HG03175 (cell line): ENCODE results near the gene TRIM13.

Source experiments
- ATAC-seq: cut with Tn5 transposase; IDR thresholded peaks from one replicate; pipeline ENCODE4 v1.9.1; 2021; ENCODE audit warnings: mild to moderate bottlenecking, moderate library complexity; ENCODE audit not compliant: unreplicated experiment

The TRIM13 gene

DNA sequence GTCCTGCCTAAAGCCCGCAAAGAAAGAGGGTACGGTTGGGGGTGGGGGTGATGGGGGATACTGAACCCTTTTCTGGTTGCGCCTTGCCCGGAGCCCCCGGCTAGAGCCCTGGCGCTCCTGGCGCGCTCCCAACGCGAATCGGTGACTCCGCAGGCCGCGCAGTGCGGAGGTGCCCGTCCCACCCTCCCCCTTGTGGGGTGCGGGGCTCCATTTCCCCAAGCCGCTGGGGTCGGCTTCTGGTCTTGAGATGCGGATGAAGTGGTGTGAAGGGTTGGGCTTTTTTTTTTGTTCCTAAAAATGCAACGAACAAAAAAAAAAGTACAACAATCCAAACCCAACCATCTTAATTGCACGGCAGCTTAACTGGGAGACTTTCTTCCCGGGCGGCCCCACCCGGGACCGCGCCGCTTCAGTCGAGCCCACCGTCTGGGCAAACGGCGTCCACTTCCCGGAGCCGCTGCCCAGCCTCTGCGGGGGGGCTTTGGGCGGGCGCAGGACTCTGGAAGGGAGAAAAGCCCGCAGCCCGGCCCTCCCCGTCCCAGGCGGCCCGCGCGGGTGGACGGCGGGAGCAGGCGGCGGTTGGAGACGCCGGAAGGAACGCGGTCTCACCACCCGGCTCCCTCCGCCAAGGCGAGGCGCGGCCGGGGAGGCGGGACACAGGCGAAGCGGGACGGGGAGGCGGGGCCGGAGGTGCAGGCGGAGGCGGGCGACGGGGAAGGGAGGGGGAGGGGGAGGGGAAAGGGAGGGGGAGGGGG lies 504 bp upstream of the TRIM13 start:
- ATAC-seq: peak; percentile 45

DNA sequence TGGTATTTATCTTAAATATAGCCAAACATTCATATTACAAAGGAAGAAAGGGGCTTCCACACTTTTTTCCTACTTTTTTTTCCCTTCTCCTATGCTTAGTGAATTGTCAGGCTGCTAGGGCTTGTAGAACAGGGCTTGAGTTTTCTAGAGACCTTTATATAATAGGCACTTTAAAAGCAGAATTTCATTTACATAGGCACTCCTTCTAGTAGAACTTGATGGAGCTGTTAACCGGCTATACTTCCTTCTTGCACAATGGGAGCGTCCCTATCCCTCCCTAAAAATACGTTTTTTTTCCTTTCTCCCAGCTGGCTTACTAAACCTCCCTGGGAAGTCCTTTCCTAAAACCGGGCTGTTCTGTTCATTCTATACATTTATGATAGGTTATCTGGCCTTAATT lies 1.1 kb downstream of the TRIM13 start:
- ATAC-seq: no peak

DNA sequence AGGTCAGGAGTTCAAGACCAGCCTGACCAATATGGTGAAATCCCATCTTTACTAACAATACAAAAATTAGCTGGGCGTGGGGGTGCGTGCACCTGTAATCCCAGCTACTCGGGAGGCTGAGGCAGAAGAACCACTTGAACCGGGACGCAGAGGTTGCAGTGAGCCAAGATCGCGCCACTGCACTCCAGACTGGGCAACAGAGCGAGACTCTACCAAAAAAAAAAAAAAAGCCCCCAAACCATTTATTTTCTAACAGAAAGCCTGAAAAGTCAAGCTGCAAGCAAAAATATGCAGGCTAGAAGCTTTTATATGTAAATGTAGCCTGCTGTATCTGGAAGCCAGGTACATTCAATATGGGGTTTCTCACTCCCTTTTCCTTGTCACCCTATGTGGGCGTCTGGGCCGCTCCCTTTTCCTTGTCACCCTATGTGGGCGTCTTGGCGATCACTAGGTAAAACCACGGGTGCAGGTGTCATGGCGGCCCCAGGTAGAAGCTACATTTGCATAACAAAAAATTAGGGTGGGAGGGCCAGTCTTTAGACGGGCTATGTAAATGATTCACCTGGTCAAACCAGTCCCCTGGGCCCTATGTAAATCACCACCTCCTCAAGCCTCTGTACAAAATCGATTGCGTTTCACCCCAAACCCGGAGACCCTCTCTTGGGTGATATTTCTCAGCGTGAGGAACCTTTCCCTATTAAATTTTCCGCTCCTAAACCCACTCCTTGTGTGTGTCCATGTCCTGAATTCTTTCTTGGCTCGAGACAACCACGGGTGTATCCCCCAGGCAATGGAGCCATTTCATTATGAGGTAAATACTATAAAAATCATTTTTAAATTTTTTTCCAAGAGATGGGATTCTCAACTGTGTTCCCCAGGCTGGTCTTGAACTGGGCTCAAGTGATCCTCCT lies 2.1 kb downstream of the TRIM13 start:
- ATAC-seq: no peak

DNA sequence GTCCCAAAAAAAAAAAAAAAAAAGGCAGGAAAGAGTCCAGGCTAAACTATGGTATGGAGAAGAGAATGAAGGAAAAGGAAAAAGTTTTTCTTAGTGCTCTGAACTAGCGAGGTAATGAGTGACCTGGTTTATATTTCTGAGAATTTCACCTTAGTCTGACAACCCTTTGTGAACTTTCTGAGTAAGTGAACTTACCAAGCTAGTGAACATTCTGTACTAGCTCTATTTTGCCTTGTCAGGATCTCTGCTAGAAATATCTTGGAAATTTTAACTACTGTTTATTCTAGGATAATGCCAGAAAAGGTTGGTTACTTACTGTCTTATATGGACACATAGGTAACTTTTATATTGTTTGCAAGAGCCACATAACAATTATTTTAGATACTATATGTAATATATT lies 4.4 kb downstream of the TRIM13 start:
- no peak for ATAC-seq

DNA sequence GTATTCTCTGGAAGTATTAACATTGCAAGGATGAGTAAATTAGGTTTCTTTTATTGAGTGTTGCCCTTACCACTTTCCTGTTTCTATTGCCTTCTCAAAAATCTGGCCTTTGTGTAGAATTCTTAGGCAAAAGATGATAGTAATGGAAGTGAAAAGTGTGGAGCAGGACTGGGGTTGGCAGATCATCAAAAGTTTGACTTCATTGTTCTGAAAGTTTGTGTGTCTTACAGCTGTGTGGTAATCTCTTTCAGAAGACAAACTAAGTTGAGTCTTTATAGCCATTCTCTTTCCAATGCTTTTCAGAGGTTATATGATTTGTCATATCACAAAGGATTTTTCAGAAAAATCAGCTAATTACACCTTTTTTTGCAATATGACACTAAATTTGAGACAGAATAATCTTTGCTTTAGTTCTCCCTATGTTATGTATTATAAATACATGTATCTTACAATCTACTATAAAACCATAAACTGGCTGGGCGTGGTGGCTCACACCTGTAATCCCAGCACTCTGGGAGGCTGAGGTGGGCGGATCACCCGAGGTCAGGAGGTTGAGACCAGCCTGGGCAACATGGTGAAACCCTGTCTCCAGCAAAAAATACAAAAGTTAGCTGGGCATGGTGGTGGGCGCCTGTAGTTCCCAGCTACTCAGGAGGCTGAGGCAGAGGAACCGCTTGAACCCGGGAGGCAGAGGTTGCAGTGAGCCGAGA lies 9.7 kb downstream of the TRIM13 start:
- ATAC-seq: no peak

DNA sequence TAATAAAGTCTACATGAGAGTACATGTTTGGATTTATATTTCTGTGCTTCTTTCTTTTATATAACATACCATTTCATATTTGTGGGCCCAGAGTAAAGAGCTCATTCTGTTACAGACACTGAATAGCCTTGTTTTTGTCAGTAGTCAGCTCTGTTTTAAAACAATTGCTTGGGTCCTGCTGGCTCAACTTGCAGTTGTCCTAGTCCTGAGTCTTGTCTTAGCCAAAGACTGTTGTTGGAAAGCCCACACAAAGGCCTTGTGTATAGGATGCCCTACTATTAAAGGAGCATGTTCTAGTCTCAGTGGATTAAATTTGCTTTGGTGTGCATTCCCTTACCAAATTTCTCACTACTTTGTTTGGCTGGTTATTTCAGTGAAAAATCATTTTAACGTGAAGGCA lies 14.6 kb downstream of the TRIM13 start:
- ATAC-seq: no peak

DNA sequence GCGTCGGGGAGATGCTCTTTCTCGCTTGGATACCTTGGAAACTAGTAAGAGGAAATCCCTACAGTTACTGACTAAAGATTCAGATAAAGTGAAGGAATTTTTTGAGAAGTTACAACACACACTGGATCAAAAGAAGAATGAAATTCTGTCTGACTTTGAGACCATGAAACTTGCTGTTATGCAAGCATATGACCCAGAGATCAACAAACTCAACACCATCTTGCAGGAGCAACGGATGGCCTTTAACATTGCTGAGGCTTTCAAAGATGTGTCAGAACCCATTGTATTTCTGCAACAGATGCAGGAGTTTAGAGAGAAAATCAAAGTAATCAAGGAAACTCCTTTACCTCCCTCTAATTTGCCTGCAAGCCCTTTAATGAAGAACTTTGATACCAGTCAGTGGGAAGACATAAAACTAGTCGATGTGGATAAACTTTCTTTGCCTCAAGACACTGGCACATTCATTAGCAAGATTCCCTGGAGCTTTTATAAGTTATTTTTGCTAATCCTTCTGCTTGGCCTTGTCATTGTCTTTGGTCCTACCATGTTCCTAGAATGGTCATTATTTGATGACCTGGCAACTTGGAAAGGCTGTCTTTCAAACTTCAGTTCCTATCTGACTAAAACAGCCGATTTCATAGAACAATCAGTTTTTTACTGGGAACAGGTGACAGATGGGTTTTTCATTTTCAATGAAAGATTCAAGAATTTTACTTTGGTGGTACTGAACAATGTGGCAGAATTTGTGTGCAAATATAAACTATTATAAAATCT lies 15.7 kb downstream of the TRIM13 start:
- no peak for ATAC-seq

DNA sequence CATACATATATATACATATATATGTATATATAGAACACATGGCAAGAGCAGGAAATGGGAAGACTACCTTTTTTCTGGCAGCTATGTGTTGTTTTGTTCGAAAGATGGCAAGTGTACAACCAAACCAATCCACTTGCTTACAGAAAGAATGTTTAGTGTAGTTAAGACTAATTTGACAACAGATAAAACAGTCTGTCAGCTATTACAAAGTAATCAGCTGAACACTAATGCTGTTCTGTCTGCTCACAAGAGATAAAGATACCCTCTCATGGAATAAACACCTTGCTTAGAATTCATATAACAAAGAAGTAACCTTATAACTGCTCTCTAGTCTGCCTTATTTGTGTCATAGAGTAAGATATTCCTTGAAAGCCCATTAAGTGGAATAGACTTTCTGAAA lies 17.5 kb downstream of the TRIM13 start:
- no peak for ATAC-seq

DNA sequence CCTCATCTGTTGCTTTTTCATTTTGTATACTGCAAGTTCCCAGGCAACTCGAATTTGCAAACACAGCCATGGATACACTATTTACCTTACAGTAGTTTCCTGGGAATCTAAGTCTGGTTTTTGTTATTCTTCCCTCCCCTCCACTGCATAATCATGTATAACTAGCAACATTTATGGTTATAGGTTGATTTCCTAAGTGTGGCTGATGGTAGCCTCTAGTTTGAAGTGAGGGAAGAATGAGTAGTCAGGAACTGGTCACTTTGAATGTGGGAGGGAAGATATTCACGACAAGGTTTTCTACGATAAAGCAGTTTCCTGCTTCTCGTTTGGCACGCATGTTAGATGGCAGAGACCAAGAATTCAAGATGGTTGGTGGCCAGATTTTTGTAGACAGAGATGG lies 18.4 kb downstream of the TRIM13 start, which contains the start of gene KCNRG:
TSS of gene KCNRG (plus strand) at position 187 of the 400 bp plus-strand sequence. CDS start at position 237, 50 bp downstream.
- ATAC-seq: no peak

DNA sequence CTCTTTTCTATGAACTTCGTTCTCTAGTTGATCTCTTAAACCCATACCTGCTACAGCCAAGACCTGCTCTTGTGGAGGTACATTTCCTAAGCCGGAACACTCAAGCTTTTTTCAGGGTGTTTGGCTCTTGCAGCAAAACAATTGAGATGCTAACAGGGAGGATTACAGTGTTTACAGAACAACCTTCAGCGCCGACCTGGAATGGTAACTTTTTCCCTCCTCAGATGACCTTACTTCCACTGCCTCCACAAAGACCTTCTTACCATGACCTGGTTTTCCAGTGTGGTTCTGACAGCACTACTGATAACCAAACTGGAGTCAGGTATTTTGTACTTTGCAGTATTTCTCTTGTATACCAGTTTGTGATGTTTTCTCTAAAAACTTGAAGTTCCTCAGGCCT lies 18.9 kb downstream of the TRIM13 start:
- ATAC-seq: no peak

DNA sequence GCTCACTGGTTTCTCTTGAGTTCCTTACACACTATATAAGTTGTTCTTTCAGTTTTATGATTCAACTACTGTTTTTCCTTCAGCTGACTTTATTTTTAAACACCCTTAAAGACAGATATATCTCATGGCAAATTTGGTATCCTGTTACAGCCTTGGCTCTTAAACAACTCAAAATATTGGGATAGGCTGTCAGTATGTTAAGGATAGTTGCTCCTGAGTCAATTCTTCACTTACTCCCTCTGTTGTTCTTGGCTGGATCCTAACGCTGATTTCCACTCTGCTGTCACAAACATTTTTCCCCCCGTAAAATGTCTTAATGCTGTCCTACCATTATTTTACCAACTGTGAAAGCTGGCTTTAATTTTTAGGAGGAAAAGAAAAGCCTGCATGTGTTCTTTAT lies 19.6 kb downstream of the TRIM13 start:
- ATAC-seq: no peak

DNA sequence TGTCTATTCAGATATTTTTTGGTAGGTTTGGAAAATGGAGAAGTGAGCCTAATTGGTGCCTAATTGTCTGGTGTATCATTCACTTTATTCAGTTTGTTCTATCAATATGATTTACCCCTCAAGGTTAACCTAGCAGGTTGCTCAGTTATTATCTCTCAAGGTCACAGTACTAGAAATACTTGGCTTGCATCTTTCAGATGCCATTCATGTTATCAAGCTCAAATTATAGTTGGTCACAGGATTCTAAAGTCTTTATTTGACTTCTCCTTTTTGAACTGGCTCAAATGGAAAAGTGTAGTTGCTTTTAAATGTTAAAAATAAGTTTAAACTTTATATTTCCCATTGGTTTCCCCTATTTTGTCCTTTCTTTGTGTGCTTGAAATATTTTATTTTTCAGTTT lies 21.0 kb downstream of the TRIM13 start:
- ATAC-seq: no peak

DNA sequence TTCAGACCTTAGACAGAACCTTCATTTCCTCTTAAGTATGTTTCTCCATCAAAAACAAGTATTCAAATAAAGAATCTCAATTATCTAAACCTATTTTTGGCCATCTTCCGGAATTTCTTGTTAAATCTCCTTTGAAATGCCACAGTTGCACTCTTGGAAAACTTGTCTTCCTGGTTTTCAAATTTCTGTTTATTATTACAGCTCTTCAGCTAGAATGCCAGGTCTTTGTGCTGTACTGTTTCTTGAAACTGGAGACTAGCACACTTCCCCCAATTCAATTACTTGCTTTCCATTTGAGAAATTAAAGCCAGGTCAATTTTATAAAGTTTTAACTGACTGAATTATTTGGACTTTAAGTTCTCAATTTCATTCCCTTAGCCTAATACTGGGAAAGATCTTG lies 28.6 kb downstream of the TRIM13 start:
- ATAC-seq: no peak

DNA sequence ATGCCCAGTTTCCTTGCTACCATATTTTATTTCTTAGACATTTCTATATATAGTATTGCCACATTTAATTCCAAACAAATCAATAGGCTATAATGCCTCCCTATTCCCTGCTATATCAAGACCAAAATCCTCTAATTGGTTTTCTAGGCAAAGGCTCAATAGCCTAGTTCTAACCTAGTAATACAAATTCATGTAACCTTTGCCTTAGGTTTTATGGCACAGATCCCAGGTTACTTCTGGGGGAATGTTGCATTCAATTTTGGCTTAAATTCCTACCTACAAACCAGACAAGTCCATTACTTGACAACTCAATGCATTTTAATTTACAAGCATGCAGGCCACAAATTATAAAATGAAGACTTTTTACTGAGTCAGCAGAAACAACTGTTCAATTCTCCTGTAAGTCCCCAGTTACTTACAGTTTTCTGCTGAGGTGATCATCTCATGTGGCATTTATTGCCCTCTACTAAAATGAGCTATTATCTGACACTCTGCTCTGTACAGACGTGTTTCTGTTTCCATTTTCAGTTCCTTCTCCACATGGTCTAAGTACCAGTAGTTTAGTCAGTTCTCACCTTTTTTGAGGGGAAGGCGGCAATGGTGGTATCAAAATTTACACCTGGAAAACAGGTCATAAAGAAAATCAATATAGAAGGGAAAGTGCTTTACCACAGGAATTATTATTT lies 30.1 kb downstream of the TRIM13 start:
- peak; percentile 99 for ATAC-seq

DNA sequence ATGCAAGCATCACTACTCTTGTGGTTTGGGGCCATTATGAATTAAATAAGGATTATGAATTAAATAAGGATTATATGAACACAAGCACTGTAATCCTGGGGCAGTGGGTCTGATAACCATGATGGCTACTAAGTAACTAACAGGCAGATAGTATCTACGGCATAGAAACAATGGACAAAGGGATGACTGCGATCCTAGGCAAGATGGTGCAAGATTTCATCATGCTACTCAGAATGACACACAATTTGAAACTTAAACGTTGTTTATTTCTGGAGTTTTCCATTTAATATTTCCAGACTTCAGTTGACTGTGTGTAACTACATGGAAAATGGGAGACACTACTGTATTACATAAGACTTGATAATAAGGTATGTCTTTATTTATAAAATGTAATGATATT lies 33.5 kb downstream of the TRIM13 start:
- no peak for ATAC-seq

DNA sequence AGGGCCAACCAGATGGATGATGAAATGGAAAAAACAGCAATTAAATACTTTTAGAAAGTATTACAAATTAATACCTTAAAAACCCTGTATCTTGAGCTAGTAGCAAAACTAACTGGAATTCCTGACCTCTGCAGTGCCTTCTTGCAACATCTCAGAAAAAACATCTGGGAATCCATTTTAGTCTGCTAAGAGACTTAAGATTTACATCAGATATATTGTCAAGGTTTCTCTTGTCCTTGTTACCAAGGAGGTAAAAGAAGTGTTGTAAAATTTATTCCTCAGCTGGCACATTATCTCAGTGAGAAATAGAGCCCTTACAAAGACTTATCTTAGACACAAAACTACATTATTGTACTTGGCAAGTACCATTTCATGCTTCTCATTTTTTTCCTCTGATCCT lies 36.9 kb downstream of the TRIM13 start:
- no peak for ATAC-seq

DNA sequence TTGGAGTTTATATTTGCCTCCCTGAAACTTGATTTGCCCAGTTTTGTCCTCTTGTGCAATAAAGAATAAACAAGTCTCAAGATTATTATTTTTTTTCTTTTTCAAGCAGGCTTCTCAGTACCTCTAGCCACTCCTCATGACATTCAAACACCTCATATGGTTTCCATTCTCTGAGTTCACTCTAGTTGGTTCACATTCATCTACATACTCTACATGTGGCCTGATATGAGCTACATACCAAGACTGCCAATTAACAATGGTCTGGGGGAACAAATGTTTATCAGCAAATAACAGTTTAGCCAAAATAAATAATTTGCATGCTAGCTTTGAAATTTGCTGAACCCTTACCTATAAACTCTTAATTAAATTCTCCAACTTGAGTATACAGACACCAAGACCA lies 40.9 kb downstream of the TRIM13 start:
- ATAC-seq: no peak

DNA sequence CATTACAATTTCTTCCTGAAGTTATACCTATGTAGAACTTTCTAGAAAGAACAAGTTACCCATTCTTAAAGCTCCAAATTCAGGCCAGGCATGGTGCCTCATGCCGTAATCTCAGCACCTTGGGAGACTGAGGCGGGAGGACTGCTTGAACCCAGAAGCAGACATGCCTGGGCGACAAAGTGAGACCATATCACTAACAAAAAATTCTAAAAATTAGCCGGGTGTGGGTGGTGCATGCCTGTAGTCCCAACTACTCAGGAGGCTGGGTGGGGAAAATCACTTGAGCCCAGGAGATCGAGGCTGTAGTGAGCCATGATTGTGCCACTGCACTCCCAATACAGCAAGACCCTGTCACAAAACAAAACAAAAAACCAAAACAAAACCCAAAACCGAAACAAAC lies 41.4 kb downstream of the TRIM13 start:
- no peak for ATAC-seq

DNA sequence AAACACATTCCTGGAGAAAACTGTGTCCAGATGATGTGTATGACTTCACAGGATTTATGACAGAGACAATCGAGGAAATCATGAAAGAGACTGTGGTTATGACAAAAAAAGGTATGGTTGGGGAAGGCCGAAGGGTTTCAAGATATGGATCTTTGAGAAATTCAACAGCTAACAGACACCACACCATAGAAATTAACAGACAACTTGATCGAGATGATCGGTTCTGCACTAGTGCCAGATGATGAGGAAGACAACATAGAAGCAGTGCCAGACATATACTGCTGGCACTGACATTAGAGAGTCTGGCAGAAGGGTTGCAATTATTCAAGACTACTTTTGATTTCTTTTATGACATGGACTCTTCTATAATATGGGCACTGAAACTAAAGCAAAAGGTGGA lies 55.6 kb downstream of the TRIM13 start:
- no peak for ATAC-seq

DNA sequence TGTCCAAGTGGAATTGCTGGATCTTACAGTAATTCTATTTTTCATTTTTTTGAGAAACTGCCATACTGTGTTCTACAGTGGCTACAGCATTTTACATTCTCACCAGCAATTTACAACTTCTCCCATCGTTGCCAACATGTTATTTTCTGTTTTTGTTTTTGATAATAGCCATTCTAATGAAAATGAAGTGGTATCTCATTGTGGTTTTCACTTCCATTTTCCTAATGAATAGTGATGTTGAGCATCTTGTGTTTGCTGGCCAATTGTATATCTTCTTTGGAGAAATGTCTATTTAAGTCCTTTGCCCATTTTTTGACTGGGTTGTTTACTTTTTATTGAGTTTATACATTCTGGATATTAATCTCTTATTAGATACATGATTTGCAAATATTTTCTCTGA lies 57.0 kb downstream of the TRIM13 start:
- ATAC-seq: no peak
